ENCODE results near the gene SNX13. TPM values are rescaled to one million over a fixed set of nuclear protein-coding genes. Genes with fewer than 3 reads are reported as not detected.

SNX13 gene
- polyA plus RNA-seq, 3 donors: 39.2 to 45.6 (median 42.7) TPM

- DNase-seq: no peak
These were observed 11.5 kb upstream of the SNX13 start for GRCh38 chr7:17951742-17952254.

GRCh38 chr7:17948526-17949238 is 8.4 kb upstream of the SNX13 start:
- DNase-seq: no peak

GRCh38 chr7:17947620-17948019 is 7.3 kb upstream of the SNX13 start:
- no peak for DNase-seq

GRCh38 chr7:17946591-17946990 is 6.3 kb upstream of the SNX13 start:
- DNase-seq: no peak

- DNase-seq: no peak
These were observed 4.4 kb upstream of the SNX13 start for GRCh38 chr7:17944720-17945119.

- no peak for DNase-seq
These were observed 2.7 kb upstream of the SNX13 start for GRCh38 chr7:17943006-17943405.

- DNase-seq: no peak
These were observed 1.9 kb upstream of the SNX13 start for GRCh38 chr7:17942231-17942630.

- DNase-seq: peak; percentile 31
These were observed 697 bp upstream of the SNX13 start for GRCh38 chr7:17940951-17941431.

GRCh38 chr7:17939606-17940301 is 540 bp downstream of the SNX13 start:
- DNase-seq: peak; percentile 34

GRCh38 chr7:17939211-17939605 is 1.1 kb downstream of the SNX13 start:
- DNase-seq: peak; percentile 10

GRCh38 chr7:17937506-17938120 is 2.7 kb downstream of the SNX13 start:
- no peak for DNase-seq

GRCh38 chr7:17936321-17936720 is 4.0 kb downstream of the SNX13 start:
- DNase-seq: no peak

GRCh38 chr7:17934612-17935240 is 5.6 kb downstream of the SNX13 start:
- DNase-seq: no peak

- DNase-seq: no peak
These were observed 6.2 kb downstream of the SNX13 start for GRCh38 chr7:17934094-17934493.

- no peak for DNase-seq
These were observed 7.5 kb downstream of the SNX13 start for GRCh38 chr7:17932770-17933169.

GRCh38 chr7:17931069-17931468 is 9.2 kb downstream of the SNX13 start:
- DNase-seq: no peak

GRCh38 chr7:17930546-17930945 is 9.7 kb downstream of the SNX13 start:
- DNase-seq: no peak

GRCh38 chr7:17929647-17930395 is 10.5 kb downstream of the SNX13 start:
- no peak for DNase-seq

GRCh38 chr7:17928055-17928454 is 12.2 kb downstream of the SNX13 start:
- DNase-seq: no peak

GRCh38 chr7:17921857-17922416 is 18.4 kb downstream of the SNX13 start:
- no peak for DNase-seq

GRCh38 chr7:17917842-17918241 is 22.5 kb downstream of the SNX13 start:
- no peak for DNase-seq

Measured in renal pelvis (tissue), 4 donors.